GM13977 (cell line): ENCODE data around the gene ATP8A2.

Experiments used
- DNase-seq: peaks from one replicate; pipeline ENCODE4 v3.0.0; 2012; ENCODE audit warnings: low spot score
- in situ Hi-C: fragments of 300-500 bp; cut with MboI; formaldehyde crosslinking; loops from one replicate; pipeline ENCODE4 v1.12.0; 2022; ENCODE audit warnings: low sequenced_read_pairs, low pct_unique_long_range_greater_than_20kb, mixed read lengths, inconsistent platforms; ENCODE audit not compliant: unreplicated experiment
- TF ChIP-seq, protein P1 (sequence below): IDR thresholded peaks from 2 replicates; pipeline ENCODE4 v1.5.1; 2012; ENCODE audit warnings: mild to moderate bottlenecking, control low read depth; ENCODE audit not compliant: insufficient read depth; ENCODE audit errors: extremely low read depth, missing control alignments

Gene ATP8A2

DNA sequence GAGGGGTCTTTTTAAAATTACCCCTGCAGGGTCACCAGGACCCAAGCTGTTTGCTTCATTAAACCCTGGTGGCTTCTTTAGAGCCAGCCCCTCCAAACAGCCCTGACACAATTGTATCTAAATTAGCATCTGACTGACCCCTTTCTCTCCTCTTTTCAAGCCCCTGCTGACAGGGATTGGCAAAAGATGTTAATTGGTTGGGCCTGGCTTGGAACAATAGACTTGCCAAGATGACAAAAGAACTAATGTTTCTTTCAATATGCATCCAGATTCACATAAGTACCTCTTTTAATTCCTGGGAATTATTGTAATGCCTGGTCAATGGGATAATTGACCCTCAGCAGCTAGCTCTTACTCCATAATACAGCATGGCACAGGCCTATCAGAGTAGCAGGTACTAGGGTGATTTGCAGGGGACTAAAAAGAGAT is 539.2 kb downstream of the ATP8A2 start:
- DNase-seq, result no peak
- TF ChIP-seq, protein P1, sequence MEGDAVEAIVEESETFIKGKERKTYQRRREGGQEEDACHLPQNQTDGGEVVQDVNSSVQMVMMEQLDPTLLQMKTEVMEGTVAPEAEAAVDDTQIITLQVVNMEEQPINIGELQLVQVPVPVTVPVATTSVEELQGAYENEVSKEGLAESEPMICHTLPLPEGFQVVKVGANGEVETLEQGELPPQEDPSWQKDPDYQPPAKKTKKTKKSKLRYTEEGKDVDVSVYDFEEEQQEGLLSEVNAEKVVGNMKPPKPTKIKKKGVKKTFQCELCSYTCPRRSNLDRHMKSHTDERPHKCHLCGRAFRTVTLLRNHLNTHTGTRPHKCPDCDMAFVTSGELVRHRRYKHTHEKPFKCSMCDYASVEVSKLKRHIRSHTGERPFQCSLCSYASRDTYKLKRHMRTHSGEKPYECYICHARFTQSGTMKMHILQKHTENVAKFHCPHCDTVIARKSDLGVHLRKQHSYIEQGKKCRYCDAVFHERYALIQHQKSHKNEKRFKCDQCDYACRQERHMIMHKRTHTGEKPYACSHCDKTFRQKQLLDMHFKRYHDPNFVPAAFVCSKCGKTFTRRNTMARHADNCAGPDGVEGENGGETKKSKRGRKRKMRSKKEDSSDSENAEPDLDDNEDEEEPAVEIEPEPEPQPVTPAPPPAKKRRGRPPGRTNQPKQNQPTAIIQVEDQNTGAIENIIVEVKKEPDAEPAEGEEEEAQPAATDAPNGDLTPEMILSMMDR, result no peak

DNA sequence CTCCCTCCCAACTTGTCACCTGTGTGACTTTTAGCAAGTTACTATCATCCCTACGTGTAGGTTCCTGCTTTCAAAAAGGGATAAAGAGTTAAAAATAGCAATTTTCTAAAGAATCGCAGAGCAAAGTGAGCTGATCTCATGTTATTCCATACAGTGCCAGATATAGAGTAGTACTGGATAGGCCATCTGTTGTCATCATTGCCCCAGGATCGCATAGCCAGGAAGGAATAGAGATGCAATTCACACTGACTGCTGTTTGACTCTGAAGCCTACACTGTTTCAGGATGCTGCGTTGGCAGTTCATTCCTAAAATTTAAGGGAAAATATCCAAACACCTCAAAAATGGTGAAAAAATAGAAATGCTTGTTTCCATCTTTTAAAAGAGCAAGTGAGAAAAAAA is 541.2 kb downstream of the ATP8A2 start:
- TF ChIP-seq, protein P1, result no peak
- in situ Hi-C loops, result no loop called here
- DNase-seq, result no peak

More for the DNA sequence above, 539.2 kb downstream of the ATP8A2 start:
- in situ Hi-C loops, result no loop called here

- TF ChIP-seq, protein P1, result no peak
- no peak for DNase-seq
- in situ Hi-C loops, result no loop called here
These were observed 544.2 kb downstream of the ATP8A2 start for GRCh38 chr13:25915840-25916518.

DNA sequence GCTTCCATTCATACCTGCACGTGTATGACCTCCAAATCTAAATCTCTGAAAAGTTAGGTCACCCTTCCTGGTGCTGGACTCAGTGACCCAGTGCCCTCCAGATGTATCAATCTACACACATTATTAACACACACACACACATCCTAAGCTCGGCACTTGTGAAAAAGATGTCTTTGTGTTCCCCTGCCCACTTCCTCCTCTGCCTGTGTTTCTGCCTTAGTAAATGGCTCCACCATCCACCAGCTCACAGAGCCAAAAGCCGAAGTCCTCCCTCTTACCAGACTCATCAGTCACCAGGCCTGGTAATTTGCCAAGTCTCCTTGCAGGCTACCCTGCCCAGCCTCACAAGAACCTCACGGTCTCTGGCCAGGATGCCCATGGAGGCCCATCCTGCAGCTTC is 548.5 kb downstream of the ATP8A2 start:
- in situ Hi-C loops, result no loop called here
- no peak for DNase-seq
- TF ChIP-seq, protein P1, result no peak

DNA sequence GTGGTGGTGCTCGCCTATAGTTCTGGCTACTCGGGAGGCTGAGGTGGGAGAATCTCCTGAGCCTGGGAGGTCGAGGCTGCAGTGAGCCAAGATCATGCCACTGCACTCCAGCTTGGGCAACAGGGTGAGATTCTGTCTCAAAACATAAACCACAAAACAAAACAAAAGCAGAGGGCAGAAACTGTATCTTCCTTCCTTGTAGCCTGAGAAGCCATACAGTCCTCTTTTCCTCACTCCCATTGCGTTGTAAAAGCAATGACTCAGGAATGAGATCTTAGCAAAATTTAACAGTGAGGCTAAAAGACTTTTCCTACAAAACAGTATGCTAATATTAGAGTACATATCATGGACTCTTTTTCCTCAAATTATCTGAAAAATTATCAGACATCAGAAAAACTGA is 549.2 kb downstream of the ATP8A2 start:
- TF ChIP-seq, protein P1, result no peak
- no peak for DNase-seq
- in situ Hi-C loops, result no loop called here

- in situ Hi-C loops, result no loop called here
- TF ChIP-seq, protein P1, result no peak
- no peak for DNase-seq
These were observed 550.6 kb downstream of the ATP8A2 start for GRCh38 chr13:25922376-25922775.
